ENCODE results near the gene MAGI3.
"Not testable (repeated sequence)": the region's sequence is repeated elsewhere in the genome, so short reads cannot be mapped to it uniquely, and the experiment has no call there.

MAGI3 gene

GRCh38 chr1:113582084-113582483, 191.8 kb downstream of the MAGI3 start:
- DNase-seq: no peak

- no peak for DNase-seq
These were observed 197.2 kb downstream of the MAGI3 start for GRCh38 chr1:113587475-113587874.

GRCh38 chr1:113592230-113592629, 201.9 kb downstream of the MAGI3 start:
- DNase-seq: no peak

GRCh38 chr1:113593550-113594297, 203.4 kb downstream of the MAGI3 start:
- DNase-seq: no peak

GRCh38 chr1:113604466-113604865, 214.2 kb downstream of the MAGI3 start:
- not testable (repeated sequence) for DNase-seq

- DNase-seq: no peak
These were observed 214.8 kb downstream of the MAGI3 start for GRCh38 chr1:113605146-113605545.

GRCh38 chr1:113608399-113608798, 218.1 kb downstream of the MAGI3 start:
- no peak for DNase-seq

GRCh38 chr1:113610372-113610771, 220.1 kb downstream of the MAGI3 start:
- DNase-seq: no peak

GRCh38 chr1:113615425-113615824, 225.1 kb downstream of the MAGI3 start:
- no peak for DNase-seq

- no peak for DNase-seq
These were observed 225.8 kb downstream of the MAGI3 start for GRCh38 chr1:113616156-113616555.

- no peak for DNase-seq
These were observed 227.3 kb downstream of the MAGI3 start for GRCh38 chr1:113617438-113618141.

GRCh38 chr1:113628997-113629396, 238.7 kb downstream of the MAGI3 start:
- DNase-seq: no peak

- DNase-seq: no peak
These were observed 240.3 kb downstream of the MAGI3 start for GRCh38 chr1:113630340-113631327.

- no peak for DNase-seq
These were observed 251.1 kb downstream of the MAGI3 start for GRCh38 chr1:113641396-113641795.

GRCh38 chr1:113647164-113647563, 256.8 kb downstream of the MAGI3 start:
- DNase-seq: no peak

GRCh38 chr1:113648478-113648877, 258.2 kb downstream of the MAGI3 start:
- DNase-seq: no peak

- no peak for DNase-seq
These were observed 262.5 kb downstream of the MAGI3 start for GRCh38 chr1:113652771-113653170.

GRCh38 chr1:113653741-113654140, 263.4 kb downstream of the MAGI3 start:
- DNase-seq: no peak

- DNase-seq: no peak
These were observed 264.6 kb downstream of the MAGI3 start for GRCh38 chr1:113654883-113655282.

- no peak for DNase-seq
These were observed 266.8 kb downstream of the MAGI3 start for GRCh38 chr1:113657126-113657525.

GRCh38 chr1:113657556-113658063, 267.3 kb downstream of the MAGI3 start:
- no peak for DNase-seq

GRCh38 chr1:113659035-113659434, 268.7 kb downstream of the MAGI3 start:
- DNase-seq: no peak

GRCh38 chr1:113659556-113659955, 269.2 kb downstream of the MAGI3 start:
- DNase-seq: no peak

Data from NCI-H1105 (cell line).